MM.1S (cell line): ENCODE results near the gene LMAN2L.

Source experiments
- DNase-seq: peaks from one replicate; pipeline ENCODE4 v3.0.0-alpha.2; 2015
- H2AFZ ChIP-seq: fragments of 300-600 bp; sonication (generic); 2 replicates; pipeline ENCODE4 v1.6.0; 2016; ENCODE audit warnings: antibody characterized with exemption, low read length
- H3F3A ChIP-seq: fragments of 300-600 bp; sonication (generic); 2 replicates; pipeline ENCODE4 v1.6.1; 2016; ENCODE audit warnings: mild to moderate bottlenecking, antibody characterized with exemption, low read length, moderate library complexity, mixed read lengths; ENCODE audit not compliant: insufficient read depth
- H3K27ac ChIP-seq: fragments of 300-600 bp; sonication (generic); 2 replicates; pipeline ENCODE4 v1.5.1; 2016; ENCODE audit warnings: mild to moderate bottlenecking, low read length
- H3K27me3 ChIP-seq: fragments of 300-600 bp; sonication (generic); replicated peaks from 2 replicates; pipeline ENCODE4 v1.6.0; 2016; ENCODE audit warnings: low read length; ENCODE audit not compliant: insufficient read depth
- H3K36me3 ChIP-seq: fragments of 300-600 bp; sonication (generic); replicated peaks from 2 replicates; pipeline ENCODE4 v1.6.1; 2016; ENCODE audit warnings: mild to moderate bottlenecking, low read length, mixed read lengths; ENCODE audit not compliant: insufficient read depth
- H3K4me1 ChIP-seq: fragments of 300-600 bp; sonication (generic); 2 replicates; pipeline ENCODE4 v1.6.1; 2016; ENCODE audit warnings: low read length, mixed read lengths
- H3K4me2 ChIP-seq: fragments of 300-600 bp; sonication (generic); 2 replicates; pipeline ENCODE4 v1.6.0; 2016; ENCODE audit warnings: low read depth, low read length
- H3K4me3 ChIP-seq: fragments of 300-600 bp; sonication (generic); 2 replicates; pipeline ENCODE4 v1.5.1; 2016; ENCODE audit warnings: low read length, mixed read lengths
- H3K79me2 ChIP-seq: fragments of 300-600 bp; sonication (generic); 2 replicates; pipeline ENCODE4 v1.6.1; 2016; ENCODE audit warnings: mixed run types, low read length, mixed read lengths
- H3K9ac ChIP-seq: fragments of 300-600 bp; sonication (generic); 2 replicates; pipeline ENCODE4 v1.6.1; 2016; ENCODE audit warnings: low read length, mixed read lengths
- H3K9me2 ChIP-seq: fragments of 300-600 bp; sonication (generic); replicated peaks from 2 replicates; pipeline ENCODE4 v1.6.1; 2016; ENCODE audit warnings: mild to moderate bottlenecking, low read length, mixed read lengths; ENCODE audit not compliant: insufficient read depth
- H3K9me3 ChIP-seq: fragments of 300-600 bp; sonication (generic); replicated peaks from 2 replicates; pipeline ENCODE4 v1.6.1; 2016; ENCODE audit warnings: mild to moderate bottlenecking, low read length, mixed read lengths; ENCODE audit not compliant: insufficient read depth
- H4K20me1 ChIP-seq: fragments of 300-600 bp; sonication (generic); 2 replicates; pipeline ENCODE4 v1.6.1; 2016; ENCODE audit warnings: mild to moderate bottlenecking, low read length, moderate library complexity, mixed read lengths; ENCODE audit not compliant: insufficient read depth
- EZH2 ChIP-seq: fragments of 300-600 bp; sonication (generic); optimal IDR thresholded peaks from 2 replicates; pipeline ENCODE3; 2017; ENCODE audit warnings: low read depth, mild to moderate bottlenecking, antibody characterized with exemption, low read length, mixed read lengths
- EZH2phosphoT487 ChIP-seq: fragments of 300-600 bp; sonication (generic); IDR thresholded peaks from 2 replicates; pipeline ENCODE4 v1.6.1; 2018; ENCODE audit warnings: antibody characterized with exemption, low read length
- TF ChIP-seq, protein P1 (sequence below): fragments of 300-600 bp; sonication (generic); IDR thresholded peaks from 2 replicates; pipeline ENCODE4 v1.5.1; 2016; ENCODE audit warnings: antibody characterized with exemption, low read length, mixed read lengths

The LMAN2L gene

DNA sequence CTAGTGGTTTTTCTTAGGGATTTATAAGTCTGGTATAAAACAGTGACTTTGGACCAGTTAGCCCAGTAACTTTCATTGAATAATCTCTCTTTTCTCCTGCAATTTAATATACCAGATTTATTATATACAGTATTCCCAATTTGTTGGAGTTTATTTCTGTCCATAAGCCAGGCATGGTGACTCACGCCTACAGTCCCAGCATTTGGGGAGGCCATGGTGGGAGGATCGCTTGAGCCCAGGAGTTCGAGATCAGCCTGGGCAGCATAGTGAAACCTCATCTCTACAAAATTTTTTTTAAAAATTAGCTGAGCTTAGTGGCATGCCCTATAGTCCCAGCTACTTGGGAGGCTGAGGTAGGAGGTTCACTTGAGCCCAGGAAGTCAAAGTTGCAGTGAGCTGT lies 47.5 kb upstream of the LMAN2L start:
- Histone ChIP-seq H3K9ac (no peak overlapping the region), H4K20me1 (no peaks in the 10 kb centered on the region), H3K4me3 (no peak overlapping the region), H2AFZ (no peak overlapping the region), H3K36me3 (no peaks in the 10 kb centered on the region), H3K4me1 (no peaks in the 10 kb centered on the region), H3K9me3 (no peaks in the 10 kb centered on the region), H3F3A (no peaks in the 10 kb centered on the region), H3K79me2 (no peaks in the 10 kb centered on the region), H3K27ac (no peak overlapping the region), H3K27me3 (no peaks in the 10 kb centered on the region), H3K9me2 (no peaks in the 10 kb centered on the region), H3K4me2 (no peak overlapping the region)
- TF ChIP-seq EZH2, result no peak
- TF ChIP-seq EZH2phosphoT487, result no peak
- TF ChIP-seq, protein P1, sequence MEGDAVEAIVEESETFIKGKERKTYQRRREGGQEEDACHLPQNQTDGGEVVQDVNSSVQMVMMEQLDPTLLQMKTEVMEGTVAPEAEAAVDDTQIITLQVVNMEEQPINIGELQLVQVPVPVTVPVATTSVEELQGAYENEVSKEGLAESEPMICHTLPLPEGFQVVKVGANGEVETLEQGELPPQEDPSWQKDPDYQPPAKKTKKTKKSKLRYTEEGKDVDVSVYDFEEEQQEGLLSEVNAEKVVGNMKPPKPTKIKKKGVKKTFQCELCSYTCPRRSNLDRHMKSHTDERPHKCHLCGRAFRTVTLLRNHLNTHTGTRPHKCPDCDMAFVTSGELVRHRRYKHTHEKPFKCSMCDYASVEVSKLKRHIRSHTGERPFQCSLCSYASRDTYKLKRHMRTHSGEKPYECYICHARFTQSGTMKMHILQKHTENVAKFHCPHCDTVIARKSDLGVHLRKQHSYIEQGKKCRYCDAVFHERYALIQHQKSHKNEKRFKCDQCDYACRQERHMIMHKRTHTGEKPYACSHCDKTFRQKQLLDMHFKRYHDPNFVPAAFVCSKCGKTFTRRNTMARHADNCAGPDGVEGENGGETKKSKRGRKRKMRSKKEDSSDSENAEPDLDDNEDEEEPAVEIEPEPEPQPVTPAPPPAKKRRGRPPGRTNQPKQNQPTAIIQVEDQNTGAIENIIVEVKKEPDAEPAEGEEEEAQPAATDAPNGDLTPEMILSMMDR, result no peak
- DNase-seq, result no peak

DNA sequence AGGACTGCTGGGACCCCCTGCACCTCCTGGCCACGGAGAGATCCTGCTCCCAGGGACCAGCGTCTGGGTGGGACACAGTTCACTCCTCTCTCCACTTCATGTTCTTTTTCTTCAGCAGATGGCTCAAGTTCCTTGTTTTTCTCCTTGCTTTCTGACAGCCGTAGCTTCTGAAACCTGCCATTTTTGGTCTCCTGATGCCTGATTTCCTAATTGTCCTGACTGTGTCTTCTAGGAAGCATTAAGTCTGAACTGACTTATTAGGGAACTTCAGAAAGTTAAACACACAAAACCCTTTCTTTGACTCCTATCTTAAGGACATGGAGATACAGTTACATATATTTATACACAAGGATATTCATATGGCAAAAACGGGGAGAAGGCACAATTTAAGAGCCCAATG lies 43.5 kb upstream of the LMAN2L start:
- no peak for TF ChIP-seq EZH2
- TF ChIP-seq, protein P1, result no peak
- no peak for TF ChIP-seq EZH2phosphoT487
- H3K4me2 ChIP-seq, result no peak overlapping the region
- no peaks in the 10 kb centered on the region for H3K9me3 ChIP-seq

DNA sequence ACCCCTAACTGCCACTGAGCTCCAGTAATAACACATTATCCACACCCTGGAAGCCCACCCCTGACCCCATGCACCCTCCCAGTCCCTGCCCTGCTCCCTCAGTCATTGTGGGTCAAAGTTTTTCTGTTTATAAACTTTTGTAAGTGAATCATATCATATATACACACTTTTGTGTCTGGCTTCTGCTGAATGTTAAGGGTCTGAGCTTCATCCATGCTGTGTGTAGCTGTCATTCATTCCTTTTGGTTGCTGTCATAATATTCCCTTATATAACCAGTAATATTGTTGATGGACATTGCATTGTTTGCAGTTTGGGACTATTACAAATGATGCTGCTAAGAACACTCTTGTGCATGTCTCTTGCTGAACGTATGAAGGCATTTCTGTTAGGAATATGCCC lies 35.3 kb upstream of the LMAN2L start:
- Histone ChIP-seq H3K4me1 (no peaks in the 10 kb centered on the region), H4K20me1 (no peaks in the 10 kb centered on the region), H3K4me3 (no peak overlapping the region), H3K4me2 (no peak overlapping the region), H2AFZ (no peak overlapping the region), H3K27me3 (no peaks in the 10 kb centered on the region), H3K36me3 (no peaks in the 10 kb centered on the region), H3K9ac (no peak overlapping the region), H3K27ac (no peak overlapping the region), H3K9me2 (no peaks in the 10 kb centered on the region), H3F3A (no peaks in the 10 kb centered on the region), H3K9me3 (no peaks in the 10 kb centered on the region), H3K79me2 (no peaks in the 10 kb centered on the region)
- no peak for DNase-seq
- TF ChIP-seq, protein P1, result no peak
- TF ChIP-seq EZH2phosphoT487 (no peak), EZH2 (no peak)

More for the DNA sequence above, 43.5 kb upstream of the LMAN2L start:
- no peaks in the 10 kb centered on the region for H3F3A ChIP-seq
- H3K27me3 ChIP-seq, result no peaks in the 10 kb centered on the region
- H3K9ac ChIP-seq, result no peak overlapping the region
- H3K36me3 ChIP-seq, result no peaks in the 10 kb centered on the region
- no peak for DNase-seq
- H2AFZ ChIP-seq, result no peak overlapping the region
- H3K4me3 ChIP-seq, result no peak overlapping the region
- H3K79me2 ChIP-seq, result no peaks in the 10 kb centered on the region
- no peaks in the 10 kb centered on the region for H4K20me1 ChIP-seq
- no peaks in the 10 kb centered on the region for H3K9me2 ChIP-seq
- no peak overlapping the region for H3K27ac ChIP-seq
- H3K4me1 ChIP-seq, result no peaks in the 10 kb centered on the region
